Mononuclear cell (primary cell): Measurements from ENCODE around the gene FAM209A. TPM values are rescaled to one million over a fixed set of nuclear protein-coding genes. Genes with fewer than 3 reads are reported as not detected.
"Not testable (repeated sequence)": the region's sequence is repeated elsewhere in the genome, so short reads cannot be mapped to it uniquely, and the experiment has no call there.

Experiments used
- H3K27me3 ChIP-seq: 2 replicates; pipeline ENCODE4 v1.6.0; 2011; ENCODE audit warnings: low read length, control low read depth; ENCODE audit not compliant: insufficient read depth
- H3K4me1 ChIP-seq: 2 replicates; pipeline ENCODE4 v1.5.1; 2011; ENCODE audit warnings: mild to moderate bottlenecking, low read length, control low read depth; ENCODE audit not compliant: insufficient read depth
- H3K4me3 ChIP-seq: 2 replicates; pipeline ENCODE4 v1.5.1; 2011; ENCODE audit warnings: mild to moderate bottlenecking, low read length, moderate library complexity
- H3K9me3 ChIP-seq: 2 replicates; pipeline ENCODE4 v1.5.1; 2011; ENCODE audit warnings: low read depth, mild to moderate bottlenecking, control low read depth, low read length
- total RNA-seq: library from RNA; depleted of rRNA; stranded (reverse); fragments of >200 nt; gene quantifications from one replicate; pipeline ENCODE4 v1.2.3, GENCODE V29; 2012

FAM209A gene
- total RNA-seq, 1 donor, result 3.7 TPM

DNA sequence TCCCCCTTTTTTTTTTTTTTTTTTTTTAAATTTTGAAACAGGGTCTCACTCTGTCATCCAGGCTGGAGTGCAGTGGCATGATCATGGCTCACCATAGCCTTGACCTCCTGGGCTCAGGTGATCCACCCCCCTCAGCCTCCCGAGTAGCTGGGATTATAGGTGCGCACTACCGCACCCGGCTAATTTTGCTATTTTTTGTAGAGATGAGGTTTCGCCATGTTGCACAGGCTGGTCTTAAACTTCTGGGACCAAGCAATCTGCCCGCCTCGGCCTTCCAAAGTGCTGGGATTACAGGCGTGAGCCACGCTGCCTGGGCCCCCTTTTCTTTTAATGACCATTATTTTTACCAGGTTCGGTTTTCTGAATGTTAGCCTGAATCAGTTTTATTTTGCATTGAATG is 5.0 kb upstream of the FAM209A start:
- no peaks in the 10 kb centered on the region for H3K27me3 ChIP-seq
- H3K4me1 ChIP-seq, result no peaks in the 10 kb centered on the region
- H3K9me3 ChIP-seq, result no peaks in the 10 kb centered on the region
- H3K4me3 ChIP-seq, result no peak overlapping the region

GRCh38 chr20:56520180-56520579 is 4.4 kb upstream of the FAM209A start:
- no peak overlapping the region for H3K4me3 ChIP-seq
- no peaks in the 10 kb centered on the region for H3K27me3 ChIP-seq
- no peaks in the 10 kb centered on the region for H3K4me1 ChIP-seq
- no peaks in the 10 kb centered on the region for H3K9me3 ChIP-seq

GRCh38 chr20:56520746-56521354 is 3.7 kb upstream of the FAM209A start:
- not testable (repeated sequence) for H3K27me3 ChIP-seq, H3K4me1 ChIP-seq, H3K4me3 ChIP-seq, H3K9me3 ChIP-seq

DNA sequence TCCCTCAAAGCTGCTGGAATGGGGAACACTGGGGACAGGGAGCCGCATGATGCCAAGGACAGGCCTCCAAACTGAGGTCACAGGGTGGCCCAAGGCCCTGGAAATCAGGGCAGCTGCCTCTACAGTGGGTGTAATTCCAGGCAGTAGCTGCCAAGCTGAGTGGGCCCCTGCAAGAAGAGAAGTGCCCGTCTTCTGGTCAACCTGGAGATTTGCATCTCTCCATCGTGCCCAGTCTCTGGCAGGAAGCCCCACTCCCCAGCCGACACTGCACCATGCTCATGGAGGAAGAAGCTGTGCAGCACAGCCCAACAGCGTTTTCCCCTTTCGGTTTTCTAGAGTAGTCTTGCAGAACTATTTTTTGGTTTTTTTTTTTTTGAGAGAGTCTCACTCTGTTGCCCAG is 2.2 kb upstream of the FAM209A start:
- Histone ChIP-seq H3K4me1 (no peaks in the 10 kb centered on the region), H3K27me3 (no peaks in the 10 kb centered on the region), H3K9me3 (no peaks in the 10 kb centered on the region), H3K4me3 (no peak overlapping the region)

GRCh38 chr20:56527521-56527920 is 3.0 kb downstream of the FAM209A start:
- no peaks in the 10 kb centered on the region for H3K9me3 ChIP-seq
- H3K4me1 ChIP-seq, result no peaks in the 10 kb centered on the region
- H3K27me3 ChIP-seq, result no peaks in the 10 kb centered on the region
- H3K4me3 ChIP-seq, result no peak overlapping the region

GRCh38 chr20:56532946-56533345 is 8.4 kb downstream of the FAM209A start, which contains the start of gene FAM209B:
FAM209B (plus strand) TSS chr20:56533246; CDS start chr20:56533342, 96 bp downstream.
- not testable (repeated sequence) for H3K9me3 ChIP-seq, H3K4me1 ChIP-seq, H3K27me3 ChIP-seq

GRCh38 chr20:56537997-56538396 is 13.5 kb downstream of the FAM209A start:
- no peaks in the 10 kb centered on the region for H3K9me3 ChIP-seq
- no peaks in the 10 kb centered on the region for H3K4me1 ChIP-seq
- H3K4me3 ChIP-seq, result no peak overlapping the region

More at GRCh38 chr20:56532946-56533345, 8.4 kb downstream of the FAM209A start, which contains the start of gene FAM209B:
- H3K4me3 ChIP-seq, result not testable (repeated sequence)

GRCh38 chr20:56540415-56540814 is 15.9 kb downstream of the FAM209A start:
- H3K9me3 ChIP-seq, result no peaks in the 10 kb centered on the region
- H3K4me1 ChIP-seq, result no peaks in the 10 kb centered on the region
- H3K4me3 ChIP-seq, result no peak overlapping the region
- no peaks in the 10 kb centered on the region for H3K27me3 ChIP-seq

More at GRCh38 chr20:56537997-56538396, 13.5 kb downstream of the FAM209A start:
- no peaks in the 10 kb centered on the region for H3K27me3 ChIP-seq

GRCh38 chr20:56542489-56543030 is 18.0 kb downstream of the FAM209A start:
- no peak overlapping the region for H3K4me3 ChIP-seq
- no peaks in the 10 kb centered on the region for H3K27me3 ChIP-seq
- no peaks in the 10 kb centered on the region for H3K4me1 ChIP-seq
- H3K9me3 ChIP-seq, result no peaks in the 10 kb centered on the region

DNA sequence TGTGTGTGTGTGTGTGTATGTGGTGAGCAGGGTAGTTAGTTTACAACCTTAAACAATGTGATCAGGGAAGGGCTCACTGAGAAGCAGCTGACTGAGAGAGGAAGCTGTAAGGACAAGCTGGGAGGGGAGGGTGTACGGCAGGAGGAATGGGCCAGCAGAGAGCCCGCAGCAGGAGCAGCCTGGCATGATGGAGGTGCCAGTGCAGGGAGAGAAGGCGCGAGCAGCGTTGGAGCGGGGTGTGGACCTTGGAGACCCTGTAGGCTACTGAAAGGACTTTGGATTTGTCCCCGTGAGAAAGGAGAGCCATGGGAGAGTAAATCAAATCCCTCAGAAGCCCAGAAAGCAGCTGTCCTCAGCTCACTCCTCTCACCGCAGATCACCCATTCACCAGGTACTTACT is 27.0 kb downstream of the FAM209A start:
- no peak overlapping the region for H3K4me3 ChIP-seq
- peaks cover 16% of the 10 kb centered on the region for H3K4me1 ChIP-seq
- H3K9me3 ChIP-seq, result no peaks in the 10 kb centered on the region
- no peaks in the 10 kb centered on the region for H3K27me3 ChIP-seq

GRCh38 chr20:56552911-56553629 is 28.5 kb downstream of the FAM209A start:
- peaks cover 16% of the 10 kb centered on the region for H3K4me1 ChIP-seq

DNA sequence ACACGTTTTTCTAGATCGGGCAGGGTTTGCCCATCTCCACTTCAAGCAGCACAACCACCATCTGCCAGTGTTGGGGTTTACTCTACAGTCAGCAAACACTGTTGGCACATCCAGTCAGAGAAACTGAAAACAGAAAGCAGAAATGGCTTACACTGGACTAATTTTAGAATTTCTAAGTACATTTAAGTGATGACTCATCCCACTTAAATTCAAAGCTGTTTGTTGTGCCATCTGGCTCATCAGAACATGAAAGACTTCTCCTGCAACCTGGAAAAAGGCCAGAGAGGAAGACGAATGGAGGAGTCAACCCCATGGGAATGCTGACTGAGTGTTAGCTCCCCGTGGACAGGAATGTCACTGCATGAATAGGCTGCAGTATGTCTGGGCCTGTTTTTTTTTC is 30.3 kb downstream of the FAM209A start:
- Histone ChIP-seq H3K9me3 (no peaks in the 10 kb centered on the region), H3K4me3 (no peak overlapping the region), H3K4me1 (peaks cover 16% of the 10 kb centered on the region), H3K27me3 (no peaks in the 10 kb centered on the region)

More at GRCh38 chr20:56552911-56553629, 28.5 kb downstream of the FAM209A start:
- Histone ChIP-seq H3K9me3 (no peaks in the 10 kb centered on the region), H3K4me3 (no peak overlapping the region), H3K27me3 (no peaks in the 10 kb centered on the region)

DNA sequence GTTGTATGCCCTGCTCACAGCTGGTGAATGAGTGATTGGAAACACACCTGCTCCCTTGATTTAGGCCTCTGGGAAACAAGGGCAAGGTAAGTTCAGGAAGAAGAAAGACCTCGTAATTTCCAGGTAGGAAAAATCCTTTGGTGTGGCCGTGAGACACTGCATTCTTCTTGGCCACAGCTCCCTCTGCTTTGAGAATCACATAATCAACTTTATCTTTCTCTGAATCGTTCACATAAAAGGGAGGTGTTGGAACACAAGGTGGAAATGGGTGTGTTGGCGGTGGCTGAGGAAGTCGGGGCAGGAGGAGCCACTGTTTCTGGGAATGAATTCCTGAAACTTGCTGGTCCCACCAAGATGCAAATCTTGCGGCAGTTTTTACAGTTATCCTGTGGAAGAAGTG is 34.4 kb downstream of the FAM209A start:
- no peak overlapping the region for H3K4me3 ChIP-seq
- no peaks in the 10 kb centered on the region for H3K9me3 ChIP-seq
- H3K4me1 ChIP-seq, result peaks cover 16% of the 10 kb centered on the region

DNA sequence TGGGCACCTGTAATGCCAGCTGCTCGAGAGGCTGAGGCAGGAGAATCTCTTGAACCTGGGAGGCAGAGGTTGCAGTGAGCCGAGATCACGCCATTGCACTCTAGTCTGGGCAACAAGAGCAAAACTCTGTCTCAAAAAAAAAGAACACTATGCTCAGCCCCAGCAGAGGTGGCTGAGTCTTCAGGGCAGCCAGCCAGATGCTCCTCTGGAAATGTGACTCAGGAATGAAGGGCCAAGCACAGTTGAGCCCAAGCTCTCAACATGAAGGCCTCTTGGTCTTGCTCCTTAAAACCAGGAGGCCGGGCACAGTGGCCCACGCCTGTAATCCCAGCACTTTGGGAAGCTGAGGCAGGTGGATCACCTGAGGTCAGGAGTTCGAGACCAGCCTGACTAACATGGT is 40.0 kb downstream of the FAM209A start:
- not testable (repeated sequence) for H3K4me3 ChIP-seq, H3K27me3 ChIP-seq, H3K9me3 ChIP-seq, H3K4me1 ChIP-seq

More for the DNA sequence above, 34.4 kb downstream of the FAM209A start:
- H3K27me3 ChIP-seq, result no peaks in the 10 kb centered on the region

GRCh38 chr20:56565511-56565910 is 41.0 kb downstream of the FAM209A start:
- H3K9me3 ChIP-seq, result no peaks in the 10 kb centered on the region
- no peak overlapping the region for H3K4me3 ChIP-seq
- H3K27me3 ChIP-seq, result no peaks in the 10 kb centered on the region
- H3K4me1 ChIP-seq, result no peaks in the 10 kb centered on the region
